ENCODE data around the gene DLL3. TPM values are rescaled to one million over a fixed set of nuclear protein-coding genes. Genes with fewer than 3 reads are reported as not detected.

DLL3 gene
- total RNA-seq, 1 donor from 2014 or later: not detected

DNA sequence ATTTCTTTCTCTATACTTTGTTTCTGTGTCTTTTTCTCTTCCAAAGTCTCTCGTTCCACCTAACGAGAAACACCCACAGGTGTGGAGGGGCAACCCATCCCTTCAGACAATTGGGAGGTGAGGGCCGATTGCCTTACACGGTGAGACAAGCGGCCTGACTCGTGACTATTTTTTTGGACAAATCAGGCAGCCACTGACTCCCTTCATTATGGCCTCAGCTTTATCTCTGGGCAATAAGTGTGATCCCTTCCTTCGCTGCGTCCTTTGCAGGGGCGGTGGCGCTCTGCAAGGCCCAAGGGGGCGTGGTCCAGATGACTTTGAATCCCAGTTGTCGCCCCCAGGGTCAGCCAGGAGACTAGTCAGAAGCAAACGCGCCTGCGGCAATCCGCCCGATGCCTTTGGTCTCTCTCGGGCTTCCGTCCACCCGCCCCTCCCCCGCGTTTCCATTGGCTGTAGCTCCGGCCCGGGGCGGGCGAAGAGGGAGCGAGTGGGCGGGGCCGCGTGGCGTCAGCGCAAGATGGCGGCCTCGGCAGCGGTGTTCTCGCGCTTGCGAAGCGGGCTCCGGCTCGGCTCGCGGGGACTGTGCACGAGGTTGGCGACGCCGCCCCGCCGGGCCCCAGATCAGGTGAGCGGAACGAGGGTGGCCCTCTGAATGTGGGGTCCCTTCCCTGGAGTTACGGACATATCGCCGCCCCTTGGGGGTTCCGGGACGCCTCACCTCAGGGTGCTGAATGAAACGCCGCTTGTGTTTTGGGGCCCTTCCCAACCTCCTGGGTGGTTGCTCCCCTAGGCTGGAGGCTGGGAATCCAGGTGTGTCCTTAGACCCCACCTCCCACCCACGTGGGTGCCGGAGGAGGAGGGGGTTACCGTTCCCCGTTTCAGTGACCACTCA is 18.2 kb upstream of the DLL3 start, which contains the start of gene TIMM50:
Gene TIMM50 (plus strand): TSS at position 502 of the 892 bp plus-strand sequence. CDS start 16 bp downstream, at position 518.
- intact Hi-C loops (cut with DNase I): no loop called here
- ATAC-seq (ENCODE audit: poor library complexity) (peak; percentile 99), DNase-seq (peak; percentile 99)

DNA sequence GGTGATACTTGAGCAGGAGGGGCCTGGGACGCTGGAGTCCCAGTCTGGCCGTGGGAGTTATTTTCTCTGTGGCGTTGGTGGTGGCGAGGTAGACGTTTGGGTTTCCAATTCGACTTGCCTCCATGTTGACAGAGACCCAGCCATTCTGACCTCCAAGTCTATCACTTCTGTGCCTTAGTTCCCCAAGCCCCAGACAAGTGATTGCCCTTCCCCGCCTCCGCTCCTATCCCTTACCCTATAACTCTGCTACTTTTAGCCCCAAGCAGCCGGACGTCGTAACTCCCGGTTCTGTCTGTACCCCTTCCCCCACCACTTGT is 17.6 kb upstream of the DLL3 start:
- ATAC-seq (ENCODE audit: poor library complexity) (no peak), DNase-seq (no peak)
- intact Hi-C loops (cut with DNase I): no loop called here

- ATAC-seq (ENCODE audit: poor library complexity): no peak
- intact Hi-C loops (cut with DNase I): no loop called here
- DNase-seq: no peak
Observed at GRCh38 chr19:39481676-39482075, 17.1 kb upstream of the DLL3 start.

GRCh38 chr19:39483141-39483540 is 15.6 kb upstream of the DLL3 start:
- DNase-seq (no peak), ATAC-seq (ENCODE audit: poor library complexity) (no peak)
- intact Hi-C loops (cut with DNase I): no loop called here

- DNase-seq (no peak), ATAC-seq (ENCODE audit: poor library complexity) (no peak)
- intact Hi-C loops (cut with DNase I): no loop called here
Observed at GRCh38 chr19:39489756-39490155, 9.0 kb upstream of the DLL3 start.

DNA sequence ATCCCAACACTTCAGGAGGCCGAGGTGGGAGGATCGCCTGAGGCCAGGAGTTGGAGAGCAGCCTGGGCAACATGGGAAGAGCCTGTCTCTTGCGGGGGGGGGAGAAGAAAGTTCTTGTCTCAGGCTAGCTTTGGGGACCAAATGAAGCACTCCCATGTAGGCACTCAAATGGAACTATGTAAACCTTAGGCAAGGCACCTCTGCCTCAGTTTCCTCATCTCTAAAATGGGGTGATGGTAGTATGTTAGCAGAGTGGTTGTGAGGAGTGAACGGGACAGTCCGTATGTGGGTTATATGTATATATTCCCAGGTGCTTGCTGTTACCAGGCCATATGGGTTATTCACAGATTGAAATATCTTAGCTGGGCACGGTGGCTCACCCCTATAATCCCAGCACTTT is 6.5 kb upstream of the DLL3 start:
- ATAC-seq (ENCODE audit: poor library complexity): no peak

GRCh38 chr19:39492788-39493187 is 6.0 kb upstream of the DLL3 start:
- no peak for ATAC-seq (ENCODE audit: poor library complexity)
- intact Hi-C loops (cut with DNase I): no loop called here
- DNase-seq: no peak

More for the DNA sequence above, 6.5 kb upstream of the DLL3 start:
- intact Hi-C loops (cut with DNase I): no loop called here
- DNase-seq: no peak

DNA sequence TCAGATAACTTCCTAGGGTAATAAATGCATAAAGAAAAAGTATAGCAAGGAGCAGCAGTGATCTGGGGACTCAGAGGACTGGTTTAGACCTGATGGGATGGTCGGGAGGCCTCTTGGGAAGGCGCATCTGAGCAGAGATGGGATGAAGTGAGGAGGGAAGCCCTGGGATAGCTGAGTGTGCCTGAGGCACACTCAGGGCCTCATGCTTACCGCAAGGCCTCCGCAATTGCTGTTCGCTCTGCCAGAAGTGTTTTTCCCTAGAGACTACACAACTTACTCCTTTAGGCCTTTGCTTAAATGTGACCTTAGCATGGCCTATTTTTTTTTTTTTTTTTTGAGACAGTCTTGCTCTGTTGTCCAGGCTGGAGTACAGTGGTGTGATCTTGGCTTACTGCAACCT is 4.1 kb upstream of the DLL3 start:
- intact Hi-C loops (cut with DNase I): no loop called here
- DNase-seq: no peak

DNA sequence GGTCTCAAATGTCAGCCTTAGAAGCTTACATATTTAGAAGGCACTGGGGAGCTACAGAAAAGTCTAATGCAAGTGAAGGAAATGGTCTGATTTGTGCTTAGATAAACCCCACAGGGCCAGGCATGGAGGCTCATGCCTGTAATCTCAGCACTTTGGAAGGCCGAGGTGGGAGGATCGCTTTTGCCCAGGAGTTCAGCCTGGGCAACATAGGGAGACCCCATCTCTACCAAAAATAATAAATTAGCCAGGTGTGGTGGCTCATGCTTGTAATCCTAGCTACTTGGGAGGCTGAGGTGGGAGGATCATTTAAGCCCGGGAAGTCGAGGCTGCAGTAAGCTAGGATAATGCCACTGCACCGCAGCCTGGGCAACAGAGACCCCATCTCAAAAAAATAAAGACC is 2.7 kb upstream of the DLL3 start:
- DNase-seq: no peak
- no peak for ATAC-seq (ENCODE audit: poor library complexity)
- intact Hi-C loops (cut with DNase I): no loop called here

More for the DNA sequence above, 4.1 kb upstream of the DLL3 start:
- ATAC-seq (ENCODE audit: poor library complexity): no peak

GRCh38 chr19:39497701-39497995 is 1.1 kb upstream of the DLL3 start:
- intact Hi-C loops (cut with DNase I): no loop called here
- DNase-seq (no peak), ATAC-seq (ENCODE audit: poor library complexity) (no peak)

GRCh38 chr19:39497996-39498797 is 550 bp upstream of the DLL3 start:
- DNase-seq (no peak), ATAC-seq (ENCODE audit: poor library complexity) (peak; percentile 49)
- intact Hi-C loops (cut with DNase I): no loop called here

GRCh38 chr19:39499932-39500331 is 1.2 kb downstream of the DLL3 start:
- ATAC-seq (ENCODE audit: poor library complexity) (no peak), DNase-seq (no peak)
- intact Hi-C loops (cut with DNase I): no loop called here

DNA sequence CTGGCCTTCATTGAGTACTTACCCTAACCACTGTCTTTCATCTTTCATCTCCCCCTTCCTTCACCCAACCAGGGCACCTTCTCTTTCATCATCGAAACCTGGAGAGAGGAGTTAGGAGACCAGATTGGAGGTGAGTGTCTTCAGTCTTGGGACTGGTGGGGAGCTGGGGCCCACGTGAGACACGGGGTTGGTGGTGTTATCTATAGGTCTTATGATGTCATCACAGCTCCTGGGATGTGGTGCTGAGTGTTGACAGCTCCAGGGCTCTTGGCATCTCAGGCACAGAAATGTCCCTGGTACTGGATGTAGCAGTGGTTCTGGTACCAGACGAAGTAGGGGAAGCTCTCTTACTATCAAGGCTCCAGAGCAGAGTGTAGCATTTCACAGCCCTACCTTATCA is 1.8 kb downstream of the DLL3 start:
- DNase-seq (no peak), ATAC-seq (ENCODE audit: poor library complexity) (no peak)
- intact Hi-C loops (cut with DNase I): no loop called here

DNA sequence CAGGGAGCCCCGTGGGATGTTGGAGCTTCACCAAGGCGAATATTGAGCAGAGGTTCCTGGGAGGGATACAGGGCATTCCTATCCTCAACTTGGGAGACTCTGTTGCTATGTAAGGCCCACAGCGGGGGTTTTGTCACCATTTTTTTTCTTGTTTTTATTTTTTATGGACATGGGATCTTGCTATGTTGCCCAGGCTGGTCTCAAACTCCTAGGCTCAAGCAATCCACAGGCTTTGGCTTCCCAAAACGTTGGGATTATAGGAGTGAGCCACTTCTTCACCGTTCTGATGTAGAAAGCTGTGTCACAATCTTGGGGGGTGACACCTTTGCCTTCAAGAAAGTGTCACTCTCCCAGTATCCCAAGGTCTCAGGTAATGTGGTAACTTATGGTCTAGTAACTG is 2.6 kb downstream of the DLL3 start:
- ATAC-seq (ENCODE audit: poor library complexity) (no peak), DNase-seq (no peak)
- intact Hi-C loops (cut with DNase I): no loop called here

- intact Hi-C loops (cut with DNase I): no loop called here
- DNase-seq (peak; percentile 75), ATAC-seq (ENCODE audit: poor library complexity) (peak; percentile 76)
Observed at GRCh38 chr19:39502640-39503417, 4.1 kb downstream of the DLL3 start.

DNA sequence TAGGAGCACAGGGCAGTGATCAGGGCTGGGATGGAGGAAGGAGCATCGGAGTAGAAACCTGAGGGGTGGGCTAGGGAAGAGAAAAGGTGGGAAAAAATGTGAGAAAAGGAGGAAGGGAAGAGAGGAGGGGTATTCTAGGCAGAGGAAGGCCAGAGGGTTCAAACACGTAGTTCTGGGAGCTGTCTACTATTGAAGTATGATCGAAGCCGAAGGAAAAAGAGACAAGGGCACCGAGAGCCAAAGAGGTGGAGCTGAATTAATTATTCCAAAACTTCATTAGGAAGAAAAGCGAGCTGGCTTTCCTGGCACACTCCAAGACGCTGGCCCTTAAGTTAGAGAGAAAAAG is 7.8 kb downstream of the DLL3 start:
- intact Hi-C loops (cut with DNase I): no loop called here
- no peak for ATAC-seq (ENCODE audit: poor library complexity)

DNA sequence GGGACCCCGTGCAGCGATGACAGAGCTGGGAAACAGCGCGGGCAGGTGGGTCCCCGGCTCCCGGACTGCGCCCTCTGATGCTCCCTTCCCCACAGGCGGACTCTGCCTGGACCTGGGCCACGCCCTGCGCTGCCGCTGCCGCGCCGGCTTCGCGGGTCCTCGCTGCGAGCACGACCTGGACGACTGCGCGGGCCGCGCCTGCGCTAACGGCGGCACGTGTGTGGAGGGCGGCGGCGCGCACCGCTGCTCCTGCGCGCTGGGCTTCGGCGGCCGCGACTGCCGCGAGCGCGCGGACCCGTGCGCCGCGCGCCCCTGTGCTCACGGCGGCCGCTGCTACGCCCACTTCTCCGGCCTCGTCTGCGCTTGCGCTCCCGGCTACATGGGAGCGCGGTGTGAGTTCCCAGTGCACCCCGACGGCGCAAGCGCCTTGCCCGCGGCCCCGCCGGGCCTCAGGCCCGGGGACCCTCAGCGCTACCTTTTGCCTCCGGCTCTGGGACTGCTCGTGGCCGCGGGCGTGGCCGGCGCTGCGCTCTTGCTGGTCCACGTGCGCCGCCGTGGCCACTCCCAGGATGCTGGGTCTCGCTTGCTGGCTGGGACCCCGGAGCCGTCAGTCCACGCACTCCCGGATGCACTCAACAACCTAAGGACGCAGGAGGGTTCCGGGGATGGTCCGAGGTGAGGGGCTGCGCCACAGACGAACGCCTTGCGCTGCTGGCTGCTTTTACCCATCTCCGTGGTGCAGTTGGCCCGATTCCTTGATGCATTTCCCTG is 8.4 kb downstream of the DLL3 start:
- DNase-seq (no peak), ATAC-seq (ENCODE audit: poor library complexity) (no peak)
- intact Hi-C loops (cut with DNase I): no loop called here

More for the DNA sequence above, 7.8 kb downstream of the DLL3 start:
- no peak for DNase-seq

GRCh38 chr19:39507715-39508364 is 9.1 kb downstream of the DLL3 start:
- intact Hi-C loops (cut with DNase I): no loop called here
- DNase-seq (no peak), ATAC-seq (ENCODE audit: poor library complexity) (no peak)

All from Right ventricle myocardium superior (tissue), 1 donor.